ENCODE measurements around the gene IGDCC3.

DNA sequence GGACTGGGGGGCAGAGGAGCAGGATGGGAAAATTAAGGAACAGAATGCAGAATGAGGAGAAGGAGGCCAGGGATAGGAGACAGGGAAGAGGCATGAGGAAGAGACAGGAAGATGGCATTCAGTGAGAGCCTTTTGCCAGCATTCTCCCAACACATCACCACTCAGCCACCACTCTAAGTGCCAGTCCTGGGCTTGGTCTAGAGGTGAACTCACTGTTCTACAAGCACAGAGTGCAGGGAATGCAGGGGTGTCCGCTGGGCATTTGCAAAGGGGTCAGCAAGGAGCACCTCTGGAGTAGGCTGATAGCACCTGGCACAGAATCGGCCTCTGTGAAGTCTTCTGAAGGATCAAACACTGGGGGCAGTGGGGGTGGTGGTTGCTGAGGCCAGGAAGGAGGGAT, 14.6 kb upstream of the IGDCC3 start:
- TF ChIP-seq SMC3 (conservative IDR thresholded peaks at IDR 0.05; ENCODE audit: poor library complexity) (no peak), EZH2 (IDR thresholded peaks at IDR 0.05; ENCODE audit: borderline replicate concordance, insufficient read depth, low read length, poor library complexity, severe bottlenecking) (no peak), POLR2AphosphoS5 (IDR thresholded peaks at IDR 0.05) (no peak)
- TF ChIP-seq, protein P1, sequence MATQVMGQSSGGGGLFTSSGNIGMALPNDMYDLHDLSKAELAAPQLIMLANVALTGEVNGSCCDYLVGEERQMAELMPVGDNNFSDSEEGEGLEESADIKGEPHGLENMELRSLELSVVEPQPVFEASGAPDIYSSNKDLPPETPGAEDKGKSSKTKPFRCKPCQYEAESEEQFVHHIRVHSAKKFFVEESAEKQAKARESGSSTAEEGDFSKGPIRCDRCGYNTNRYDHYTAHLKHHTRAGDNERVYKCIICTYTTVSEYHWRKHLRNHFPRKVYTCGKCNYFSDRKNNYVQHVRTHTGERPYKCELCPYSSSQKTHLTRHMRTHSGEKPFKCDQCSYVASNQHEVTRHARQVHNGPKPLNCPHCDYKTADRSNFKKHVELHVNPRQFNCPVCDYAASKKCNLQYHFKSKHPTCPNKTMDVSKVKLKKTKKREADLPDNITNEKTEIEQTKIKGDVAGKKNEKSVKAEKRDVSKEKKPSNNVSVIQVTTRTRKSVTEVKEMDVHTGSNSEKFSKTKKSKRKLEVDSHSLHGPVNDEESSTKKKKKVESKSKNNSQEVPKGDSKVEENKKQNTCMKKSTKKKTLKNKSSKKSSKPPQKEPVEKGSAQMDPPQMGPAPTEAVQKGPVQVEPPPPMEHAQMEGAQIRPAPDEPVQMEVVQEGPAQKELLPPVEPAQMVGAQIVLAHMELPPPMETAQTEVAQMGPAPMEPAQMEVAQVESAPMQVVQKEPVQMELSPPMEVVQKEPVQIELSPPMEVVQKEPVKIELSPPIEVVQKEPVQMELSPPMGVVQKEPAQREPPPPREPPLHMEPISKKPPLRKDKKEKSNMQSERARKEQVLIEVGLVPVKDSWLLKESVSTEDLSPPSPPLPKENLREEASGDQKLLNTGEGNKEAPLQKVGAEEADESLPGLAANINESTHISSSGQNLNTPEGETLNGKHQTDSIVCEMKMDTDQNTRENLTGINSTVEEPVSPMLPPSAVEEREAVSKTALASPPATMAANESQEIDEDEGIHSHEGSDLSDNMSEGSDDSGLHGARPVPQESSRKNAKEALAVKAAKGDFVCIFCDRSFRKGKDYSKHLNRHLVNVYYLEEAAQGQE (IDR thresholded peaks at IDR 0.05; ENCODE audit: borderline replicate concordance), result no peak
- TF ChIP-seq, protein P2, sequence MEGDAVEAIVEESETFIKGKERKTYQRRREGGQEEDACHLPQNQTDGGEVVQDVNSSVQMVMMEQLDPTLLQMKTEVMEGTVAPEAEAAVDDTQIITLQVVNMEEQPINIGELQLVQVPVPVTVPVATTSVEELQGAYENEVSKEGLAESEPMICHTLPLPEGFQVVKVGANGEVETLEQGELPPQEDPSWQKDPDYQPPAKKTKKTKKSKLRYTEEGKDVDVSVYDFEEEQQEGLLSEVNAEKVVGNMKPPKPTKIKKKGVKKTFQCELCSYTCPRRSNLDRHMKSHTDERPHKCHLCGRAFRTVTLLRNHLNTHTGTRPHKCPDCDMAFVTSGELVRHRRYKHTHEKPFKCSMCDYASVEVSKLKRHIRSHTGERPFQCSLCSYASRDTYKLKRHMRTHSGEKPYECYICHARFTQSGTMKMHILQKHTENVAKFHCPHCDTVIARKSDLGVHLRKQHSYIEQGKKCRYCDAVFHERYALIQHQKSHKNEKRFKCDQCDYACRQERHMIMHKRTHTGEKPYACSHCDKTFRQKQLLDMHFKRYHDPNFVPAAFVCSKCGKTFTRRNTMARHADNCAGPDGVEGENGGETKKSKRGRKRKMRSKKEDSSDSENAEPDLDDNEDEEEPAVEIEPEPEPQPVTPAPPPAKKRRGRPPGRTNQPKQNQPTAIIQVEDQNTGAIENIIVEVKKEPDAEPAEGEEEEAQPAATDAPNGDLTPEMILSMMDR (IDR thresholded peaks at IDR 0.05; ENCODE audit: poor library complexity, severe bottlenecking), result no peak
